GM12878 (cell line): ENCODE data around the gene CNTN6. TPM values are rescaled to one million over a fixed set of nuclear protein-coding genes. Genes with fewer than 3 reads are reported as not detected.

ENCODE experiments used
- ATAC-seq: fragments of 200-7000 bp; cut with Tn5 transposase; 3 replicates; pipeline ENCODE4 v1.9.1; 2020; ENCODE audit warnings: mild to moderate bottlenecking, moderate library complexity
- BruUV-seq: library from RNA; stranded (reverse); fragments of 400-500 nt; replicated peaks from 2 replicates; lab custom pipeline; 2021; lab: Mats Ljungman, UMichigan
- CTCF ChIA-PET: fragments of 300-600 bp; sonication (Branson Sonifier 250); formaldehyde crosslinking; extraction: SDS; loops from one replicate; lab custom pipeline; 2021; ENCODE audit warnings: inconsistent platforms; lab: Yijun Ruan, JAX
- POLR2A ChIA-PET: fragments of 350-600 bp; formaldehyde crosslinking; extraction: SDS; loops from one replicate; lab custom pipeline; 2021; ENCODE audit warnings: inconsistent platforms; lab: Charles Lee
- RAD21 ChIA-PET: fragments of 300-600 bp; sonication (Branson Sonifier 250); formaldehyde crosslinking; loops from one replicate; lab custom pipeline; 2023; ENCODE audit warnings: antibody characterized with exemption; ENCODE audit not compliant: unreplicated experiment; lab: Charles Lee
- SMC1A ChIA-PET: fragments of 300-600 bp; sonication (Branson Sonifier 250); formaldehyde crosslinking; loops from one replicate; lab custom pipeline; 2023; ENCODE audit not compliant: unreplicated experiment, uncharacterized antibody; lab: Charles Lee
- DNase-seq: peaks from one replicate; pipeline ENCODE4 v3.0.0-alpha.2; 2011; ENCODE audit warnings: low read depth, low spot score
- FAIRE-seq: peaks from 3 replicates; lab custom pipeline; 2011; peaks lifted over from hg19 to GRCh38; lab: Jason Lieb, UNC
- H2AFZ ChIP-seq: 2 replicates; pipeline ENCODE4 v1.6.0; 2011; ENCODE audit warnings: low read depth, low read length, control low read depth; ENCODE audit not compliant: control insufficient read depth
- H3K27ac ChIP-seq: 2 replicates; pipeline ENCODE4 v1.5.1; 2011; ENCODE audit warnings: control low read depth; ENCODE audit not compliant: control insufficient read depth, insufficient read depth
- H3K27me3 ChIP-seq, 2 experiments: replicated peaks in 1 of 2; 2 replicates each; pipeline versions ENCODE4 v1.6.0 to v1.6.1; 2011; ENCODE audit warnings: low read length in 1 of 2; ENCODE audit not compliant: control insufficient read depth in 2 of 2, insufficient read depth in 2 of 2
- H3K36me3 ChIP-seq, 2 experiments: 2 replicates each; pipeline ENCODE4 v1.5.1; 2011; ENCODE audit warnings: low read length in 1 of 2; ENCODE audit not compliant: control insufficient read depth in 2 of 2, insufficient read depth in 2 of 2
- H3K4me1 ChIP-seq: 2 replicates; pipeline ENCODE4 v1.6.1; 2011; ENCODE audit warnings: mild to moderate bottlenecking, low read length, moderate library complexity, mixed read lengths; ENCODE audit not compliant: control insufficient read depth, insufficient read depth
- H3K4me2 ChIP-seq: 2 replicates; pipeline ENCODE4 v1.6.0; 2011; ENCODE audit warnings: control low read depth; ENCODE audit not compliant: control insufficient read depth, insufficient read depth
- H3K4me3 ChIP-seq: fragments of 200-600 bp; sonication (generic); 2 replicates; pipeline ENCODE4 v1.5.1; 2016
- H3K79me2 ChIP-seq: 2 replicates; pipeline ENCODE4 v1.6.0; 2011; ENCODE audit warnings: low read length; ENCODE audit not compliant: control insufficient read depth, insufficient read depth
- H3K9ac ChIP-seq: 2 replicates; pipeline ENCODE4 v1.8.0; 2011; ENCODE audit warnings: low read length, control low read depth, mixed read lengths; ENCODE audit not compliant: control insufficient read depth, insufficient read depth
- H3K9me3 ChIP-seq: replicated peaks from 3 replicates; pipeline ENCODE4 v1.5.1; 2011; ENCODE audit warnings: mild to moderate bottlenecking, low read length; ENCODE audit not compliant: control insufficient read depth, insufficient read depth
- H4K20me1 ChIP-seq: 2 replicates; pipeline ENCODE4 v1.6.0; 2011; ENCODE audit not compliant: control insufficient read depth, insufficient read depth
- FOXM1 ChIP-seq: IDR thresholded peaks from 2 replicates; pipeline ENCODE4 v1.6.1; 2012; ENCODE audit warnings: low read depth, mild to moderate bottlenecking, inconsistent platforms, low read length, moderate library complexity
- HDGF ChIP-seq: fragments of 450-650 bp; IDR thresholded peaks from 2 replicates; pipeline ENCODE4 v1.6.1; 2016; ENCODE audit warnings: antibody characterized with exemption
- MTA2 ChIP-seq: fragments of 450-650 bp; IDR thresholded peaks from 2 replicates; pipeline ENCODE4 v1.6.1; 2016; ENCODE audit warnings: low read depth, mild to moderate bottlenecking, moderate library complexity
- REST ChIP-seq: IDR thresholded peaks from 2 replicates; pipeline ENCODE4 v1.6.1; 2012; ENCODE audit warnings: mild to moderate bottlenecking, low read depth, low read length
- SIN3A ChIP-seq: IDR thresholded peaks from 2 replicates; pipeline ENCODE4 v1.6.1; 2012; ENCODE audit warnings: low read depth, low read length, improper control_type of control experiment
- SP1 ChIP-seq: IDR thresholded peaks from one replicate; pipeline ENCODE4 v1.6.1; 2011; ENCODE audit warnings: low read depth, low read length
- ZBED1 ChIP-seq: IDR thresholded peaks from 2 replicates; pipeline ENCODE4 v1.6.1; 2016; ENCODE audit warnings: borderline replicate concordance
- ZNF622 ChIP-seq: fragments of 450-650 bp; IDR thresholded peaks from 2 replicates; pipeline ENCODE4 v1.6.1; 2017; ENCODE audit warnings: mild to moderate bottlenecking, inconsistent platforms
- in situ Hi-C: fragments of 300-500 bp; cut with MboI; formaldehyde crosslinking; loops from 9 replicates; pipeline ENCODE4 v1.14.3; 2018; ENCODE audit warnings: mixed read lengths
- intact Hi-C: fragments of 100-400 bp; cut with micrococcal nuclease; formaldehyde crosslinking; loops from one replicate; pipeline ENCODE4 v1.14.2; 2022; ENCODE audit not compliant: unreplicated experiment
- polyA plus RNA-seq, 11 experiments: library from polyadenylated mRNA; depleted of rRNA in 4 of 11; unstranded in 6 of 11; stranded (reverse) in 5 of 11; fragments of >200 nt; fragmentation: Nextera tagmentation in 4 of 11; fragmentation: Illumina TruSeq in 1 of 11; extraction: Ambion mirVana in 4 of 11; extraction: Trizol in 1 of 11; gene quantifications; 1 replicate in 1 of 11; 2 replicates in 10 of 11; pipeline versions ENCODE4 v1.2.1 to v1.2.3, GENCODE V29; 2011 to 2016; ENCODE audit warnings: inconsistent platforms in 2 of 11, missing spikeins in 2 of 11, low read depth in 1 of 11
- total RNA-seq, 4 experiments: library from RNA; depleted of rRNA in 3 of 4; stranded (reverse); fragments of >200 nt in 3 of 4; fragmentation: Illumina TruSeq in 1 of 4; extraction: Trizol in 1 of 4; gene quantifications; 2 replicates each; pipeline versions ENCODE4 v1.2.1 to v1.2.3, GENCODE V29; 2013 to 2021

The CNTN6 gene
- total and polyA plus RNA-seq, 10 of the 15 experiments (the other 5 are each of a cell fraction or from before 2014, with no cell fraction given): not detected

- RAD21 ChIA-PET: no interaction called here
- FAIRE-seq (no peak), ATAC-seq (no peak), DNase-seq (no peak)
- H3K79me2 ChIP-seq: no peaks in the 10 kb centered on the region
- H4K20me1 ChIP-seq: no peaks in the 10 kb centered on the region
- no peak overlapping the region for H3K4me3 ChIP-seq
- H3K9ac ChIP-seq: no peak overlapping the region
- POLR2A ChIA-PET: no interaction called here
- no peaks in the 10 kb centered on the region for H3K27me3 ChIP-seq
- in situ Hi-C loops (no loop called here), intact Hi-C loops (no loop called here)
- CTCF ChIA-PET: no interaction called here
- no peaks in the 10 kb centered on the region for H3K4me1 ChIP-seq
- BruUV-seq: no TSS peak
- H3K9me3 ChIP-seq: no peaks in the 10 kb centered on the region
- TF ChIP-seq HDGF: no peak
- TF ChIP-seq ZNF622: no peak
- no peak for TF ChIP-seq SP1
- no peak for TF ChIP-seq ZBED1
- TF ChIP-seq REST: no peak
- TF ChIP-seq FOXM1: no peak
- TF ChIP-seq MTA2: no peak
- TF ChIP-seq SIN3A: no peak
- H3K36me3 ChIP-seq: no peaks in the 10 kb centered on the region
- no peak overlapping the region for H2AFZ ChIP-seq
- SMC1A ChIA-PET: no interaction called here
- no peak overlapping the region for H3K27ac ChIP-seq
- no peak overlapping the region for H3K4me2 ChIP-seq
Measured at GRCh38 chr3:1326546-1326945, 233.7 kb downstream of the CNTN6 start.
